Measurements from ENCODE around the gene ATP11C. TPM values are rescaled to one million over a fixed set of nuclear protein-coding genes. Genes with fewer than 3 reads are reported as not detected.
"Not testable (repeated sequence)": the region's sequence is repeated elsewhere in the genome, so short reads cannot be mapped to it uniquely, and the experiment has no call there.

Gene ATP11C
- total RNA-seq, 2 donors from 2014 or later, result 9.1 to 15.3 TPM

GRCh38 chrX:139877710-139878414 is 55.0 kb downstream of the ATP11C start:
- no peaks in the 10 kb centered on the region for H3K9me3 ChIP-seq
- H3K4me3 ChIP-seq, result no peak overlapping the region
- no peaks in the 10 kb centered on the region for H3K4me1 ChIP-seq
- no peak for TF ChIP-seq CTCF (IDR thresholded peaks at IDR 0.05)
- intact Hi-C loops (cut with DNase I), result no loop called here
- H3K9ac ChIP-seq (ENCODE audit: low read depth in 2 of 2, low read length in 2 of 2), result no peak overlapping the region
- no peak for DNase-seq
- no peaks in the 10 kb centered on the region for H3K36me3 ChIP-seq
- H3K27ac ChIP-seq, result no peak overlapping the region
- no peaks in the 10 kb centered on the region for H3K27me3 ChIP-seq

DNA sequence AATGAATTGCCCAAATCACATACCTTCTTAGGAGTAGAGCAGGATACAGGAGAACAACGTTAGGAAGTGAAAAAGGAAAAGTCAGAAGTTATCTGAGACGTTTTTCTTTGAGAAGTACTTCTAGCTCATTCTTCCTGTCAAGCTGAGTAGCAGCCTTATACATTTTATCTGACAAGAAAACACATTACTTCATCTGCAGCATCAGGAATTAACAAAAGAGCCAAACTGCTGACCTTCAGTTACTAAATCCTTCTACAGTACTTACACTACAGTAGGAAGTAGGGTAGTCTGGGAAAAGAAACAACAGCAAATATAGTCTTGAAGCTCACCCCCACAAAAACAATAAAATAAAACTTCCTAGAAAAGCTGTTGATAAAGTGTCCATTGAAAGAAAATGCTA is 57.0 kb downstream of the ATP11C start:
- H3K9ac ChIP-seq (ENCODE audit: low read depth in 2 of 2, low read length in 2 of 2), result no peak overlapping the region
- TF ChIP-seq CTCF (IDR thresholded peaks at IDR 0.05), result no peak

GRCh38 chrX:139869796-139870195 is 63.1 kb downstream of the ATP11C start:
- no peaks in the 10 kb centered on the region for H3K9me3 ChIP-seq
- no peak for DNase-seq
- H3K27me3 ChIP-seq, result no peaks in the 10 kb centered on the region
- H3K4me3 ChIP-seq, result no peak overlapping the region
- no peak for TF ChIP-seq CTCF (IDR thresholded peaks at IDR 0.05)
- intact Hi-C loops (cut with DNase I), result no loop called here
- H3K36me3 ChIP-seq, result no peaks in the 10 kb centered on the region
- no peak overlapping the region for H3K9ac ChIP-seq (ENCODE audit: low read depth in 2 of 2, low read length in 2 of 2)
- no peaks in the 10 kb centered on the region for H3K4me1 ChIP-seq
- H3K27ac ChIP-seq, result no peak overlapping the region

More for the DNA sequence above, 57.0 kb downstream of the ATP11C start:
- no peaks in the 10 kb centered on the region for H3K9me3 ChIP-seq
- H3K36me3 ChIP-seq, result no peaks in the 10 kb centered on the region
- DNase-seq, result no peak
- no peaks in the 10 kb centered on the region for H3K4me1 ChIP-seq
- no peak overlapping the region for H3K4me3 ChIP-seq
- intact Hi-C loops (cut with DNase I), result no loop called here
- H3K27ac ChIP-seq, result no peak overlapping the region
- no peaks in the 10 kb centered on the region for H3K27me3 ChIP-seq

- TF ChIP-seq CTCF (IDR thresholded peaks at IDR 0.05), result no peak
- H3K27ac ChIP-seq, result no peak overlapping the region
- no peak overlapping the region for H3K4me3 ChIP-seq
- no peaks in the 10 kb centered on the region for H3K36me3 ChIP-seq
- no peaks in the 10 kb centered on the region for H3K27me3 ChIP-seq
- DNase-seq, result no peak
- no peaks in the 10 kb centered on the region for H3K9me3 ChIP-seq
- H3K4me1 ChIP-seq, result no peaks in the 10 kb centered on the region
- intact Hi-C loops (cut with DNase I), result no loop called here
- H3K9ac ChIP-seq (ENCODE audit: low read depth in 2 of 2, low read length in 2 of 2), result no peak overlapping the region
Observed at GRCh38 chrX:139864640-139865039, 68.2 kb downstream of the ATP11C start.

GRCh38 chrX:139862208-139862607 is 70.6 kb downstream of the ATP11C start:
- H3K36me3 ChIP-seq, result no peaks in the 10 kb centered on the region
- no peak overlapping the region for H3K4me3 ChIP-seq
- intact Hi-C loops (cut with DNase I), result no loop called here
- H3K27me3 ChIP-seq, result no peaks in the 10 kb centered on the region
- H3K9ac ChIP-seq (ENCODE audit: low read depth in 2 of 2, low read length in 2 of 2), result no peak overlapping the region
- H3K9me3 ChIP-seq, result no peaks in the 10 kb centered on the region
- no peak overlapping the region for H3K27ac ChIP-seq
- no peaks in the 10 kb centered on the region for H3K4me1 ChIP-seq
- no peak for TF ChIP-seq CTCF (IDR thresholded peaks at IDR 0.05)
- no peak for DNase-seq

DNA sequence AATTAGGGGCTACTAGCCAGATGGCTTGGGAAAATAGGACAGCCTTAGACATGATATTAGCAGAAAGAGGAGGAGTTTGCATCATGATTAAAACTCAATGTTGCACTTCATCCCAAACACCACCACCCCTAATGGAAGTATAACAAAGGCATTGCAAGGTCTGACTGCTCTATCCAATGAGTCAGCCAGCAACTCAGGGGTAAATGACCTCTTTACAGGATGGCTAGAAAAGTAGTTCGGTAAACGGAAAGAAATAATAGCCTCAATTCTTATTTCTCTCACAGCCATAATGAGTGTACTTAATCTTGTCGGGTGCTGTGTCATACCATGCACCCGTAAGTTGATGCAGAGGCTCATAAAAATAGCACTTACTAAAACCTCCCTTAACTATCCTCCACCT is 76.0 kb downstream of the ATP11C start:
- H3K4me3 ChIP-seq; H3K27me3 ChIP-seq; H3K9me3 ChIP-seq; H3K4me1 ChIP-seq; intact Hi-C loops (cut with DNase I); H3K9ac ChIP-seq (ENCODE audit: low read depth in 2 of 2, low read length in 2 of 2); DNase-seq; H3K36me3 ChIP-seq; H3K27ac ChIP-seq: not testable (repeated sequence)

Data from colonic mucosa (tissue), 4 donors.